NCI-H2227 (cell line): Measurements from ENCODE around the gene CNP.
A peak's percentile ranks its signal among the peaks of the same experiment; 100 is the strongest.
"Not testable (repeated sequence)": the region's sequence is repeated elsewhere in the genome, so short reads cannot be mapped to it uniquely, and the experiment has no call there.

Experiments
- DNase-seq: peaks from one replicate; lab custom pipeline; 2025; ENCODE audit not compliant: unreplicated experiment; lab: John Stamatoyannopoulos, UW

Gene CNP

DNA sequence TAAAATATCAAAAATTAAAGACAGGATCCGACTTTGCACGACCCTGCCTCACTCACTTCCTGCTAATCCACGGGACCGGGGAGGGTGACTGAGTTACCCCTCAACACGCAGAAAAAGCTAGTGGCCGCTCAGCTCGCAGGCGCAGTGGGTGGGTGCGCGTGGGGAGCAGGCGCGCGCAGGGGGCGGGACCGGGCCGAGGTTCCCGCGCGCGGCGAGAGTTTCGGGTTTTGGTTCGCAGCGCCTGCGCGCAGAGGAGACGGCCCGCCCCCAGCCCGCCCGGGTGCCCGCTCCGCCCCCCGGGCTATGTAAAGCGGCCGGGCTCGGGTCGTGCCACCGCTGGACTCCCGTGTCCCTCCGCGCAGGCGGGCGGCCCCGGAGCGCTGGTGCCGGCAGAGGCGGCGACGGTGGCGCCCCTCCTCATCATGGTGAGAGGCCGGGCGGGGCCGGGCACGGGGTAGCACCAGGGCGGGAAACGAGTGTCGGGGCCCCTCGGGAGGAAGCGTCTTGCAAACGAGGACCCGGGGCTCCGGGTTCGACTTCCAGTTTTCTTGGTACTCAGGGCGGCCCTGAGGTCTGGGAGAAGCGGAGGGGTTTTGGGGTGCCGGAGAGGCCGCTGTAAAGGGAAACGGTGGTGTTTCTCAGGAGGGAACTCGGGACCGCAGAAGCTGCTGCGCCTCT is at the start of gene CNP:
Gene CNP, plus strand, starts transcription at position 333 of the 678 bp plus-strand sequence. Its CDS starts 90 bp downstream, at position 423.
- peak; percentile 96 for DNase-seq

DNA sequence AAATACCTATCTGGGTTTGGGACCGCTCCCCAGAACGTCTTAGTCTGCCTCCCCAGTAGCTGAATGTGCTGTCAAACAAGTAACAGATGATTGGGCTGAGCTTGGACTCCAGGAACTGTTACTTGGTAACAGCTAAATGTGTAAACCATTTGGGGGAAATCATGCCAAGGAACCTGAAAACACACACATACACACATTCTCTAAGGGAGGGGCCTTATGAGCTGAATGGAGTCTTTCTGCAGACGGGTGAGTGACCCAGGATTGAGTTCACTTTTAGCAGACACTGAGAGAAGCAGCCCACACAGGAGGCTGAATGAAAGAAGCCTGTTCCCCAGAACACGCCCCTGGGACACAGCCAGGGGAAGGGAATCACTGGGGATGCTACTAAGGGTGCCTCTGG is 49.4 kb upstream of the CNP start:
- DNase-seq = no peak

DNA sequence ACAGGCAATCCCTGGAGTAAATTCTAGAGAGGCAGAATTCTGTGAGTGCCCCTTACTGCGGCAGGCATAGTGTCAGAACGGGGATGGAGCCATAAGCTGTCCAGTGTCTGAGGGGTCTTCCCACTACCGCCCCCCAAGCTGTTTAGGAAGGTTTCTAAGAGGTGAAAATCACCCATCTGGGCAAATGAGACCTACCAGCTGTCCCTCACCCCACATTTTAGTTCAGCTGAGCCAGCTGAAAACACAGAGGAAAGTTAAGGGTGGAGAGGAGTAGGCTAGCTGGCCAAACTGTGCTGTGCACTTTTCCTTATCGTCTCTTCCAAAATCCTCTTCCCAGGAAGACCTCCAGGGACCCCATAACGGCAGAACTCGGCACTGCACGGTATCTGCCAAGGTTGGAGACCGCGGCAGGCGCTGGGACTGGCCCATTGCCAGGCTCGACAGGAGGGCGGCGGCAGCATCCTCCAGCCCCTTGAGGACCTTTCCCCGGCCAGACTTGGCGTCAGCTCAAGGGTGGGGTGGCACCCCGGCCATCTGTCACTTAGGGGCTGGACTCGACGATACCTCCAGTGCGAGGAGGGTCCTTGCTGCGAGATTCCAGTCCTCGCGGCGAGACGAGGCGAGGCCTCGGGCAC is 48.8 kb upstream of the CNP start:
- DNase-seq = peak; percentile 61

DNA sequence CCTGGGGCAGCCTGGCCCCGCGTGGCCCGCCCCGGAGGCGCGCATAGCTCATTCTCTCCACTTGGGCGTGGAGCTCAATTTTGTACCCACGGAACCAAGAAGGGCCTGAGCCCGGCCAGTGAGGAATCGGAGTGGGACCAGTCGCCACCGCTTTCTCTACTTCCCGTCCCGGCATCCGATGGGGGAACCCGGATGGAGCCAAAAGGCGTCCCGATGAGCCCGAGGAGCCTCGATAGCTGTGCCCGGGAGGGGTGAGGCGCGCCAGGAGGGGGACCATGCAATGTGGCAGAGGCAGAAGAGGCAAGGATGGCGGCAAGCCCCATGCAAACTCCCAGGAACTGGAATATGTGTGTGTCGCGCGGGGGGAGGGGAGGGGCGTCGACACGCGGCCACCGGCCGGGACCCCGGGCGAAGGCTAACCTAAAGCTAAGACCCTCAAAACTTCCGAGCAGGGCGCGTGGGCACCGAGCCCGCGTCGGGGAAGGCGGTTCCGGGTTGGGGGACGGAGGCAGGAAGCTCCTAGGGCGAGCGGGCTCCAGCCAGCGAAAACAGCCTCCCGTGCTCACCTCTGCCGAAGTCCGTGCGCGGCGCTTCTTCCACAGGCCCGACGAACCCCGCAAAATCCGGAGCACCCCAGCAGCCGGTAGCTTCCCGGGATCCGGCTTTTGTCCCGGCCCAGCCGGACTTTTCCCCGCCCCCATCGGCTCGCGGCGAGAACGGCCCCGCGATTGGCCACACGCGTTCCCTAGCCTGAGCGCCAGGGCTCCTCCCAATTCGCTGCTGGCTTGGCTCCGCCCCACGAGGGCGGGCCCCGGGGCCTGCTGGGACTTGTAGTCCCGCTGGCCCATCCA is 48.1 kb upstream of the CNP start, which contains the start of gene ACLY:
Gene ACLY, minus strand, starts transcription at position 638 of the 851 bp plus-strand sequence. CDS start 5,078 bp downstream, outside the sequence.
- peak; percentile 99 for DNase-seq

DNA sequence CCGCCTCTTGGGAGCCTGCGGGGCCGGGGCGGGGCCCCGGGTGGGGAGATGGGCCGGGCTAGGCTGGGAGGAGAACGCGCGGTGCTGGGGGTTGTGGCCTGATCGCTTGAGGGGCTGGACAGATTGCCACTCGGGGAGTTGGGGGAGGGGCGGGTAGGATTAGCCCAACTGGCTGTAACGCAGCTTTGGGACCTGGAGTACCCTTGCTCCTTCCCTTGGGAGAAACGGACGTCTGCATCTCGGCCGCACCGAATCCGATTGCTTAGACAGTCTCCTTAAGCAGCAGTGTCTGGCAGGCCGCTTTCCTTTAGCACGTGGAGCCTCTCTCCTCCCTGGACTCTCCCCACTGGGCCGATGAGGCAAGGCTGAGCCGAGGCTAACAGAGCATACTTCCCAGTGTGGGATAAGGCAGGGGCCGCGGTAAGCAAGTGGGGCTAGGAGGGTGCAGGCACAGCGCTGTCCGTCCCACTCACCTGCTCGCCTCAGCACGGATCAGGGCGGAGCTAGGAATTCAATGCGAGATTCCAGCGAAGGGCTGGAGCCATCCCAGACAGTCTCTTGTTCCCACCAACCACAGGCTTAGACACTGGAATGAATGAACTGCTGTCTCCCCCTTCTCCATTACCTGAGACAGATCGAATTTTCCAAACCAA is 47.3 kb upstream of the CNP start:
- DNase-seq = peak; percentile 80

DNA sequence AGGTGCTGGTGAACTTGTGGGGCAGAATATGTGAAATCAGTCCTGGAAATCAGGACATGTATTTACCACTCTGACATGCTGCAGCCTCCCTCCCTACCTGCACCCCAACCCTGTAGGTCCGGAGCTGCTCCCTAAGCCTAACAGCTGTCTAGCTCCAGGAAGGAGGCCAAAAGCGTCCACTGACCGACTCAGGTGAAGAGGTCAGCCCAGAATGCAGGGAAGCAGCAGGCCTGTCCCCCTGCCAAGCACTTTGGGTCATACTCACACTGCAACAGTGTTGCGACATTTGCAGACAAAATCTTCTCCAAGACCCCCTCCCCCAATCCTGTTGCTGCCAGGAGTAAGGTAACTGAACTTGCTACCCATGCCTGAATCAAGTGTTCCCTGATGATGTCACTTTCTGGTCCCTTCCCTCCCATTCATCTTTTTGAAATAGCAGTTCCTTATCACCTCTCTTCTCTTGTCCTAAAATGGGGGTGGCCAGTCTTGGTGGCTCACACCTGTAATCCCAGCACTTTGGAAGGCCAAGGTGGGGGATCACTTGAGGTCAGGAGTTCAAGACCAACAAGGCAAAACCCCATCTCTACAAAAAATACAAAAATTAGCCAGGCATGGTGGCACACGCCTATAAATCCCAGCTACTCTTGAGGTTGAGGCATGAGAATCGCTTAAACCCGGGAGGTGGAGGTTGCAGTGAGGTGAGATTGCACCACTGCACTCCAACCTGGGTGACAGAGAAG is 46.6 kb upstream of the CNP start:
- no peak for DNase-seq

DNA sequence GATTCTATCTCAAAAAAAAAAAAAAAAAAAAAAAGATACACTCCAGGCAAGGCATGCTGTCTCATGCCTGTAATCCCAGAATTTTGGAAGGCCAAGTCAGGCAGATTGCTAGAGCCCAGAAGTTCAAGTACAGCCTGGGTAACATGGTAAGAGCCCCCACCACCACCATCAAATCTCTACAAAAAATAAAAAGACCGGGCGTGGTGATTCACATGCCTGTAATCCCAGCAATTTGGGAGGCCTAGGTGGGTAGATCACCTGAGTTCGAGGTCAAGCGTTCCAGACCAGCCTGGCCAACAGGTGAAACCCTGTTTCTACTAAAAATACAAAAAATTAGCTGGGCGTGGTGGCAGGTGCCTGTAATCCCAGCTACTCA is 46.0 kb upstream of the CNP start:
- DNase-seq = no peak

DNA sequence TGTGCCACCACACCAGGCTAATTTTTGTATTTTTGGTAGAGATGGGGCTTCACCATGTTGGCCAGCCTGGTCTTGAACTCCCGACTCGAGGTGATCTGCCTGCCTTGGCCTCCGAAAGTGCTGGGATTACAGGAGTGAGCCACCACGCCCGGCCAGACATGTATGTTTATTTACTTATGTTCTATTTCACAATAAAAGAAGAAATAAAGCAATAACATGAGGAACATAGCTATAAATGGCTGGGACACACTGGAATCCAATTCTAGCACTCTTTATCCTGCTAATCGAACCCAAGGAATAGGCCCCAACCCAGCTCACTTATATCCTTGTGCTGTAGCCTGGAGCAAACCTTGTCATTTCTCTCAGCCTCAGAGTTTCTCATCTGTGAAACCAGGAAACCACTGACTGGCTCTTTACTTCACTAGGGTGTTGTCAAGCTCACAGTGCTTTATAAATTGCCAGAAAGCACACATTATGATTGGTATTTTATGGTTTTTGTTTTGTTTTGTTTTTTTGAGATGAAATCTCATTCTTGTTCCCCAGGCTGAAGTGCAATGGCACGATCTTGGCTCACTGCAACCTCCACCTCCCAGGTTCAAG is 40.5 kb upstream of the CNP start:
- DNase-seq = no peak

DNA sequence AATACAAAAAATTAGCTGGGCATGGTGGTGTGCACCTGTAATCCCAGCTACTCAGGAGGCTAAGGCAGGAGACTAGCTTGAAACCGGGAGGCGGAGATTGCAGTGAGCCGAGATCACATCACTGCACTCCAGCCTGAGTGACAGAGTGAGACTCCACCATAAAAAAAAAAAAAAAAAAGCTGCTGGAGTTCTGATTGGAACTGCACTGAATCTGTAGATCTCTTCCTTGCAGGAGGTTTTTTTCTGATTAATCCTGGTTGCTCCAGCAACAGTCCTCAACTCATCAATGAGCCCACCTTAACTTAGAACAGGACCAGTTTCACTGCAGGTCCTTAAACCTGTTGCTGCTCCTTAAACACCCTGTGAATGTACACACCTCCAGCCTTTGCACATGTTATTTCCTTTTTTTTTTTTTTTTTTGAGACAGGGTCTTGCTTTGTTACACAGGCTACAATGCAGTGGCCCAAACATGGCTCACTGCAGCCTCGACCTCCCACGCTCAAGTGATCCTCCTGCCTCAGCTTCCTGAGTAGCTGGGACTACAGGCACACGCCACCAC is 37.8 kb upstream of the CNP start:
- no peak for DNase-seq

DNA sequence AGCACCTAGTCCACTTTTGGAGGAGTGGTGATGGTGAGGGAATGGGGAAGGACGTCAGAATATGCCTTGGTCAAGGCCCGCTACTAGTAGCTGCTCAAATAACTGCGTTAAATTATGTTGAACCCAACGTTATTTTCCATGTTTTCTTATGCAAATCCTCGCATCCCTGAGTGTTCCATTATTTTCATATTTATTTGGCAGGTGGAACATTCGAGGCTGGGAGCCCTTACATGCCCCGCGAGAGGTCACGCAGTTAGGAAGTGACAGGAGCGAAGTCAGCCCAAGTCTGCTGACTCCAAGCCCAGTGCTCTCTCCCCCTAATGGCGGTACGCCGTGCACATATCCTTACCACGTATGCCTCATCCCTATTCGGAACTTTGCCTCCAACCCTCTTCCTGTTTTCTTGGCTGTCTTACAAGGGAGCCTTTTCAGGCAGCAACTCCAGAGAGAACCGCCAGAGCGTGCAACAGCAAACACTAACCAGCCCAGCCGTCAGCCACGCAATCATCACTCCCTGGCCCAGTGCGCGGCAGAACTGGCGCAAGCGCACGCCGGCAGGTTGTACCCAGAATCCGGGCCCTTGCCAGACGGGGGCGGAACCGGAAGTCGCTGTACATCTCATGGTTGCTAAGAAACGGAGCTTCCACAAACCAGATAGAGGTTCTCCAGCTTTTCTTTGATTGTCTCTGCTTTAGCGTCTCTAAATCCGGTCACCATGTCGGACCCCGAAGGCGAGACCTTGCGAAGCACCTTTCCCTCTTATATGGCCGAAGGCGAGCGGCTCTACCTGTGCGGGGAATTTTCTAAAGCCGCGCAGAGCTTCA is 36.4 kb upstream of the CNP start, which contains the start of gene ODAD4:
Gene ODAD4, plus strand, starts transcription at position 609 of the 824 bp plus-strand sequence. Its CDS starts 107 bp downstream, at position 716.
- peak; percentile 97 for DNase-seq

DNA sequence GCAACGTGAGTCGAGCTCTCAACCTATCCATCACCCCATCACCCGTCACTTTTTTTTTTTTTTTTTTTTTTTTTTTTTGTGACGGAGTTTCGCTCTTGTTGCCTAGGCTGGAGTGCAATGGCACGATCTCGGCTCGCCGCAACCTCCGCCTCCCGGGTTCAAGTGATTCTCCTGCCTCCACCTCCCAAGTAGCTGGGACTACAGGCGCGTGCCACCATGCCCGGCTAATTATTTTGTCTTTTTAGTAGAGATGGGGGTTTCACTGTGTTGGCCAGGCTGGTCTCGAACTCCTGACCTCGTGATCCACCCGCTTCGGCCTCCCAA is 35.8 kb upstream of the CNP start:
- DNase-seq = not testable (repeated sequence)

DNA sequence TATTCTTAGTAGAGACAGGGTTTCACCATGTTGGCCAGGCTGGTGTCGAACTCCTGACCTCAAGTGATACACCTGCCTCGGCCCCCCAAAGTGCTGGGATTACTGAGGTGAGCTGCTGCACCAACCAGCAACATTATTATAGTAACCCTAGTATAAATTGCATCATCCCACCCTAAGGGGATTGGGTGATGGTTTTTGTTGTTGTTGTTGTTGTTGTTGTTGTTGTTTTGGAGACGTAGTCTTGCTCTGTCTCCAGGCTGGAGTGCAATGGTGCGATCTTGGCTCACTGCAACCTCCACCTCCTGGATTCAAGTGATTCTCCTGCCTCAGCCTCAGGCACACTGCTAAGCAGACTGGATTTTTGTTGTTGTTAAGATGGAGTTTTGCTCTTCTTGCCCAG is 34.9 kb upstream of the CNP start:
- DNase-seq = not testable (repeated sequence)

DNA sequence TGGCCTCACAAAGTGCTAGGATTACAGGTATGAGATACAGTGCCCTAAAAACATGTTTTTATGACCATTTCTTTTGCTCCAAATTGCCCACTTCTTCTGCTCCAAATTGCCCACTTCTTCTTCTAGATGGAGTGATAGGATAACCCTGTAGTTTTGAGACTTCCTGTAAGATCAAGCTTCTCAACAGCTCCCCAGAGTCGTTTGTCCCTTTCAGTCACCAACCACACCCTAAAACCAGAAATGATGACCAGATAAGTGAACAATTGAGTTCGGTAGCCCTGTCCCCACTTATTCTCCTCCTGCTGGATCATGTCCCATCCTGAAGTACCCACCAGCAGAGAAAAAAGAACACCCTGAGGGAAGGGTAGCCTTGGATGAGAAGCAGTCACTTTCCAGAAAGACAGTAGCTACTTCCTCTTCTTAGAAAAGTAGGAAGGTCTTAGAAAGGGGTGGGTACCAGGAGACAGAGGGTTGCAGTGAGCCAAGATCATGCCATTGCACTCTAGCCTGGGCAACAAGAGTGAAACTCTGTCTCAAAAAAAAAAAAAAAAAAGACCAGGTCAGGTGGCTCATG is 33.7 kb upstream of the CNP start:
- no peak for DNase-seq

DNA sequence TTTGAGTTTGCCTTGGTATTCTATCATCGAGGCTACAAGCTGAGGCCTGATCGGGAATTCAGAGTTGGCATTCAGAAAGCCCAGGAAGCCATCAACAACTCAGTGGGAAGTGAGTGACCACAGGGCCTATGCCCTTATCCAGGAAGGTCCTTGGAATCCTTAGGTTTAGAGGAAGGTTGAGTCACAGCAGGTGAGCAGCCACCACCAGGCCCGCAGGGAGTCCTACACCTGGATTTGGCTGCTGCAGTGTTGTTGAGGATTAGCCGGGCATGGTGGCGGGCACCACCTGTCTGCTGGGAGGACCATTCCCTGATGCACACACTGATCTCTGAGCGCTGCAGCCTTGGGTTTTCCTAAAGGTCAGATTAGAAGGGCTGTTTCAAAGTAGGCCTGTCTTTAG is 31.0 kb upstream of the CNP start:
- DNase-seq = no peak

DNA sequence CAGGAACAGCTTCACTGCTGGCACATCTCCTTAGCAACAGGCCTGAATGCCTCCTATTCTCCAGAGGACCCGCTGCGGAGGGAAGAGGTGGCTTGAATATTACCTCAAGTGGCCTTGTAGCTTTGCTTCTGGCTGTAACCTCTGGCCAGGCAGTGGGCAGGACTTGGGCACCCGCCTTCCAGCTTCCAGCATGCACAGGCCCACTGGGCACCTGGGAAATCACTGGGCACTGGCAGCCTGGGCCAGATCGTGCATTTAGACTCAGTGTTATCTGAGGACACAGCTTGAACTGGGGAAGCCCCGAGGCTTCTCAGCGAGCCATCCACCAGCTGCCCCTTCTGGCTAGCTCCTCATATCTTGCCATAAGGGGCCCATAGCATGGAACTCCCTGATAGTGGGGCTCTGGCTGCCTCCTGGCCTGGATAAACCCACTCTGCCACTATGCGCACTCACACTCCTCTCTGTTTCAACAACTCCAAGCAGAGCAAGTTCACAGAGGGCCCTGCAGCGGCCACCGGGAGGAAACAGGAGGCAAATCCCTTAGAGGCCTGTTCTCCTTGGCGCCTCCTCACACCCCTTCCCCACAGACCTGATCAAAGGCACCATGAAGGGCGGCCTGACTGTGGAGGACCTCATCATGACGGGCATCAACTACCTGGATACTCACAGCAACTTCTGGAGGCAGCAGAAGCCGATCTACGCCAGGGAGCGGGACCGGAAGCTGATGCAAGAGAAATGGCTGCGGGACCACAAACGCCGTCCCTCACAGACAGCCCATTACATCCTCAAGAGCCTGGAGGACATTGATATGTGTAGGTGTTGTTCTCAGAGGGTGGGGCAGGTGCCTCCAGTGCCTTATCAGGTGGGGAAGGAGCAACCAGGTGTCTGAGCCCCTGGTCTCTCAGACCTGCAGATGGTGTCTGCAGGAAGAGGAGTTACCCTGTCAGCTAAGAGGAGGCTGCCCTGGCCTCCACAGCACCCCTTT is 28.3 kb upstream of the CNP start:
- DNase-seq = no peak

DNA sequence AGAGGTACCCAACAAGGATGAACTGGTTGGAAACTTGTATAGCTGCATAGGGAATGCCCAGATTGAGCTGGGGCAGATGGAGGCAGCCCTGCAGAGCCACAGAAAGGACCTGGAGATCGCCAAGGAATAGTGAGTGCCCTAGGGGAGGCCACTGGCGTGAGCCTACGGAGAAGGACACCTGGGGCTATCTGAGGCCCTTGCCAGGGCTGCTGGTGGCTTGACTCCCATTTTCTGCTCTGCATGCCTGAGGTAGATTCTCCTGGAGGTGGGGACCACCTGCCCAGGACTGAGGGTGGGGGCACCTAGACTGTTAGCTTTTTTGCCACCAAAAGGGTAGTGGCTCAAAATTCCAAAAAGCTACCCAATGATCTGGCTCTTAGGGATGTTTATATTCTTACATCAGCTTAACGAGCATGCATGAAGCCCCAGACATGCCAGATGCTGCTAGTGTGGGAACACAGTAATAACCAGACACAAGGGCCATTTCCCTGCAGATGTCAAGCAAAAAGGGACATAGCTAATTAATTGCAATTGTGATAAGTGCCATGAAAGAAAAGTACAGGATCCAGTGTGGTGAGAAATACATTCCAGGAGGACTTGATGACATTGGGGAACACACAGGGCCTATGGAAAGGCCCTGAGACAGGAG is 27.4 kb upstream of the CNP start:
- no peak for DNase-seq

DNA sequence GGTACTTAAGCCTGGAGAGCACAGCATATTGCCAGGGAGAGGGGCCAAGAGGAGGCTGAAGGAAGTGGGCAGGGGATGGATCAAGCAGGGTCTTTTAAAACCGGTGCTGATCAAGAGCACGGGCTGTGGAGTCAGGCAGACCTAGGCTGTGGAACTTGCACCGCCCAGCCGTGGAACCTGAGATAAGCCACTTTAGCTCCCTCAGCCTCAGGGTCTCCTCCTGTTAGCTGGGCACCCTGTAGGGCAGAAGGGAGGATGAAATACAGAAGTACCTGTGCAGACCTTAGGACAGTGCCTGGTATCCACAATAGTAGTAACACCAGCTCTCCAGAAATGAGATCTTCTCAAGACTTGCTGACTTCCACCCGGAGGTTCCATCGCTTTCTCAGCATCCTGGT is 26.9 kb upstream of the CNP start:
- no peak for DNase-seq
